HEK293 (cell line): ENCODE results near the gene OCSTAMP.

Source experiments
- CTCF ChIP-seq: fragments of 450-650 bp; formaldehyde crosslinking; IDR thresholded peaks from 2 replicates; pipeline ENCODE4 v1.5.1; 2016; ENCODE audit warnings: missing biosample characterization, missing genetic modification characterization
- PBX3 ChIP-seq: sonication (generic); formaldehyde crosslinking; IDR thresholded peaks from 2 replicates; pipeline ENCODE4 v1.8.1; 2022; ENCODE audit warnings: mild to moderate bottlenecking, moderate library complexity, missing genetic modification reagents
- PRDM1 ChIP-seq: fragments of 450-650 bp; formaldehyde crosslinking; IDR thresholded peaks from 2 replicates; pipeline ENCODE4; 2016; ENCODE audit warnings: missing biosample characterization, missing genetic modification characterization
- SETDB1 ChIP-seq: IDR thresholded peaks from one replicate; pipeline ENCODE4 v1.6.1; 2017; ENCODE audit warnings: mild to moderate bottlenecking, low read length, moderate library complexity, mixed read lengths; ENCODE audit not compliant: insufficient read length
- ZNF335 ChIP-seq: fragments of 450-650 bp; formaldehyde crosslinking; conservative IDR thresholded peaks from 2 replicates; pipeline ENCODE4 v1.5.1; 2016; ENCODE audit warnings: missing biosample characterization, missing genetic modification characterization
- ZNF610 ChIP-seq: fragments of 450-650 bp; formaldehyde crosslinking; IDR thresholded peaks from 2 replicates; pipeline ENCODE4 v1.5.1; 2016; ENCODE audit warnings: missing biosample characterization, missing genetic modification characterization, borderline replicate concordance

- no peak for TF ChIP-seq CTCF (tag by site-specific recombination)
- TF ChIP-seq PBX3 (CRISPR knock-in tag), result no peak
- no peak for TF ChIP-seq ZNF335 (tag by site-specific recombination)
- no peak for TF ChIP-seq ZNF610 (tag by site-specific recombination)
- no peak for TF ChIP-seq SETDB1
- TF ChIP-seq PRDM1 (tag by site-specific recombination), result no peak
Observed at GRCh38 chr20:46552460-46553420, 2.3 kb upstream of the OCSTAMP start.
